NCI-H526 (cell line): ENCODE results near the gene SH3TC1.

Source experiments
- DNase-seq, 2 experiments: peaks; one replicate each; lab custom pipeline; 2025; lab: John Stamatoyannopoulos, UW

SH3TC1 gene

GRCh38 chr4:8180310-8181093, 18.6 kb upstream of the SH3TC1 start:
- no peak for DNase-seq

GRCh38 chr4:8181119-8181518, 18.0 kb upstream of the SH3TC1 start:
- no peak for DNase-seq

DNA sequence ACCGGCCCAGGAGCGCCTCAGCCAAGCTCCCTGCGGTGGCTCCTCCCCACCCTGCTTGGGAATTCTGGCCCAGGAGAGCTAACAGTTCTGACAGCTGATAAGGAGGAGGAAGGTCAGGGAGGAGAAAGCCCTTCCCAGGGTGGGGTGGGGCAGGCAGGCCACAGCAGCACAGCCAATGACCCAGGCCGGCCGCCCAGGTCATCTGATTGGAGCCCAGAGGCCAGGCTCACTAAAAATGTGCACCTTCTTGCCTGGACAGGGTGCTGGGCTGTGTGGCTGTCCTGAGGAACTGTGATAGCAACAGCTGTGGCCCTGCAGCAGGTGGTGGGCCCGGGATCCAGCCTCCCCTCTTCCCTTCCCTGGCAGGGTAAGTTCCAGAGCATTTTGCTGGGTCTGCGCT, 17.2 kb upstream of the SH3TC1 start:
- no peak for DNase-seq

GRCh38 chr4:8182294-8182693, 16.8 kb upstream of the SH3TC1 start:
- DNase-seq, result no peak

GRCh38 chr4:8182858-8183725, 16.0 kb upstream of the SH3TC1 start:
- peak in 1 of 2 experiments; percentile 14 for DNase-seq

GRCh38 chr4:8184061-8184460, 15.0 kb upstream of the SH3TC1 start:
- DNase-seq, result no peak

DNA sequence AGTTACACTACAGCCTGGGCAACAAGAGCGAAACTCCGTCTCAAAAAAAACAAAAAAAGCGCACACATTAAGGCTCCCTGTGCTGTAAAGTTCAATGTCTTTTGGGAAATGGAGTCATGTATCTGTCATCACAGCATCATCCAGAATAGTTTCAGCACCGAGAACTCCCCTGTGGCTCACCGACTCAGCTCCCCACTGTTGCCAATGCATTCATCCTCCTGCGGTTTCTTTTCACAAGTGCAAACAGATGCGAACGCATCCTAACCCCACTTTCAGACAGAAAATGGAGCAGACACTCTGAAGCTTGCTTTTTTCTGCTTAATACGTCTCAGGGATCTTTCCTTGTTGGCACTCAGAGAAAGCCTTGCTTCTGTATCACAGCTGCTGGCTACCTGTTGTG, 13.8 kb upstream of the SH3TC1 start:
- no peak for DNase-seq

DNA sequence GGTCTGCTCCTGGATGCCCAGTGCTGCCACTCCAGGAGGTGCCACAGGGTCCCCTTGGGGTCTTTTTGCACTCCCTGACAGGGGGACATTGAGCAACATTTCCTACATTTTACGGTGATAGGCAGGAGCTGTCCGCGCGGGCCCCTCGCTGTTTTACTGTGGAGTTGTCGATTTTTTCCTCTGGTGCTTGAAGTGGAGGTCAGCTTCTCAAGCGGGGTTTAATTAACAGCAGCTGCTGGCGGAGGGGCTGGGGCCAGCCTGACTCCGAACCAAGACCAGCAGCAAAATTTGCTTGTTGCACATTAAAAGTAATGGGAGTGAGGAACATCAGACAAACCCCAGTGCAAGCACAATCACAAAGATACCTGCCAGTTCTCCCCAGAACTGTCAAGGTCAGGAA, 13.2 kb upstream of the SH3TC1 start:
- no peak for DNase-seq

- DNase-seq, result no peak
These were observed 11.0 kb upstream of the SH3TC1 start for GRCh38 chr4:8188085-8188484.

DNA sequence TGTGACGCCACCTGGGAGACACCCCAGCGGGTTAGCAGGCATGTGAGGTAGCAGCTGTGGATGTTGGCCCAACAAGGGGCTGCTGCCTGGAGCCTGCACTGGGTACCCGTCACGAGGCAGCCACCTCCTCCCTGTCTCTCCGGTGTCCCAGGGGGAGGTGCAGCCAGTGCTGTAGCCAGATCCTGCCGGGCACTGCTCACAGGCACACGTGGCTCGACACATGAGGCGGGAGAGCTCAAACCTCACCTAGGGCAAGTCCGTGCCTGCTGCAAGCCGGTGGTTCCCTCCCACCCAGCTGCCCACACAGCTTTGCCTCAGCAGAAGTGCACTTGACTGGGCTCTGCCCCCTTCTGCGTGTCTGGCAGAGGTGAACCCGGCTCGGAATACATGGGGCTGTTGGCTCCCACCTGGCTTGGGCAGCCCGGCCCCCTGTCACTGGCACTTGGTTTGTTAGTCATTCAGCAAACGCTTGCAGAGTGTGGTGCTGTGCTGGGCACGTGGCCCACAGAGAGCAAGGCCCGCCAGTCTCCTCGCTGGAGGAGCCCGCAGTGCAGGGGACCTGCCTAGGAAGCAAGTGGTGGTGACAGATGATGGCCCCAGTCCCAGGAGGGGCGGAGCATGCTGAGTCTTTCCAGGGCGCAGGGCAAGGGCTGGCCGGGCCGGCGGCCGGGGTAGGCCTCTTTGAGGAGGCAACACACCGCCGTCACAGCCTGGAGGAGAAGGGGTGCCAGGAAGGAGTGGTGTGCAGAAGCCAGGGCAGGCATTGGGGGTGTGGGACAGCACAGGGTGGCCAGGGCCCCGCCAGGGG, 10.1 kb upstream of the SH3TC1 start:
- DNase-seq, result peak; percentile 56 to 74

- no peak for DNase-seq
These were observed 9.3 kb upstream of the SH3TC1 start for GRCh38 chr4:8189551-8190466.

GRCh38 chr4:8191136-8191747, 7.8 kb upstream of the SH3TC1 start:
- DNase-seq, result no peak

DNA sequence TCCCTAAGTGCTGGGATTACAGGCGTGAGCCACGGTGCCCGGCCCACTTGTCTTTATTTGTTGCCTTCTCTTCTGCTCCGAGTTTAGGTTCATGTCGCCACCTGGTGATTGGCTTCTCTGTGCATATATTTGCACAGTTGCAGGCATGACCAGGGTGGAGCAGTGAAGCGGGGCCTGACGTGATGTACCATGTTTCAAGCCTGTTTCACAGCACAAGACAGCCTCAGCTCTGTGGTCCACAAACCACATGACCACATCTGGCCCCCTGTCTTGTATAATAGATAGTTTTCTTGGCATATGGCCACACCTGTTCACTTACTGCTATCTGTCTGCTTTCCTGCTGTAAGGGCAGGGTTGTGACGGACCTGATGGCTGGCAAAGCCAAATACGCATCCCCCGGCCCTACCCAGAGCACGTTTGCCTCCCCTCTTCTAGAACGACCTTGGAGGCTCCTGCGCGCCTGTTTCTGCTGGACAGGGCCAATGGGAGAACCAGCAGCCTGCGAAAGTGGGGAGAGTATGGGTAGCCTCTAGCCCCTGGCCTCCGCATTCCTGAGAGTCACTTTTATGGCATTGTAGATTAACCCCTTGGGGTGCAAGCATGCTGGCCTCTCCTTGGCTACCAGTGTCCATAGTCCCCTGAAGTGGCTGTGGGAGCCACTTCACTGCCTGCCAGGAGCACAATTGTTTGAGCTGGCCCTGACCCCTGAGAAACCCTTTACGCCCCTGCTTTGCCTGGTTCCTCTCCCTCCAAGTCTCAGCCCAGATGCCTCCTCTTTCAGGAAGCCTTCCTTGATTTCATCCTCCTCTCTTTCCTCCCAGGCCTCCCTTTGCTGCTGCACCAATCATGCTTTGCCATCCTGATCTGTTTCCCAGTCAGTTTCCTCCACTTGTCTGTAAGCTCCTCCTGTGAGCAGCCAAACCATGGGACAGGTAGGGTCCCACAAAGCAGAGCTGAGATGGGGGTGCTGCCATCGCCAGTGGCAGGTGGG, 6.0 kb upstream of the SH3TC1 start:
- DNase-seq, result peak in 1 of 2 experiments; percentile 67

DNA sequence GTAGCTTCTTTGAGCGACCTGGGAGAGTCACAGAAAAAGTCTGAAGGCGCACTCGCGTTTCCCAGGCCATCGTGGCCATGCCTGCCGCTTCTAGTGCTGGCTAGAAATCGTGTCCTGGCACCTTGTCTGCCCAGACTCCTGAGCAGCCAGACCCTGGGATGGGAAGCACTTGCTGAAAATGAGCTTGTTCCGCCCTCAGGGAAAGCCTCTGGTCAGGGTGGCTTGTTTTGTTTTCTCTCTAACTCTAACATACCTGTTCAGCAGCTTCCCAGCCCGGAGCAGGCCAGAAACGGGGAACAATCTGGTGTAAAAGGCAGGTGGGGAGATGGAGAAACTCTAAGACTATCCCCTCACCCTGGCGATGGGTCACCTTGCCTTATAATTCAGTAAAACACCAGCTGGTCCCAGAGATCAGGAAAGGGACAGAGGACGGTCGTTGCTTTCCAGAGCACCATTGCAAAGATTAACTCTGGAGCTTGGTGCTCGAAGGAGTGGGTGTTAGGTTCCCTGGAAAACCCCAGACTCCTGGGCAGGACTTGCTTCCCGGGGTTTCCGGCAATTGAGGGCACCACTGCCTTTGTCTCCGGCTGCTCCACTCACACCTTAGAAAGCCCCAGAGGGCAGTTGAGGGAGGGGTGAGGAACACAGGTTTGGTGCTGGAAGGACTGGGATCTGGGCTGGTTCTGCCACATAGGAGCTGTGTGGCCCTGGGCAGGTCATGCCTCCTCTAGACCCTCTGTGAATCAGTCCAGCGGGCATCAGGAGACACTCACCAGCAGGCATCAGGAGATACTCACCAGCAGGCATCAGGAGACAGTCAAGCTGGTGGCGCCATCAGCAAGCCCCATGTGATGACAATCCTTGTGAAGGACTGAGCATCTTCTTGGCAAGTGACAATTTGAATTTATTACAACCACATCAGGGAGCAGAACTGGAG, 4.5 kb upstream of the SH3TC1 start:
- no peak for DNase-seq

DNA sequence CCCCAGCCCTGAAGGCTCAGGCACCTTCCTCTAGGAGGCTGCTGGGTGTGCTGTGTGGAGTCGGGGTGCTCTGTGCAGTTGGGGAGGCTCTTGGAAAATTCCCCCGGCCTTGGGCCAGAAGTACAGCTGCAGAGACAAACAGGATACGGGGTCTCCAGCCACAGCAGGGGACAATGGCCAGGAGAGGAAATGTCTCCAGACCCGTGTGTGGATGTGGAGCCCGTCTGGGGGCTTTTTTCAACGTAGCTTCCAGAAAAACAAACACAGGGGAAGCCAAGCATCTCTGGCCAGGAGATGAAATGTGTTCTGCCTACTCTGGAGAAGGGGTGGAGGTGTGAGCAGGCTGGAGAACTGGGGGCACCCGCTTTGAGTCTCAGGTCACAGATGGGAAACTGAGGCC, 3.7 kb upstream of the SH3TC1 start:
- DNase-seq, result no peak

- DNase-seq, result no peak
These were observed 3.1 kb upstream of the SH3TC1 start for GRCh38 chr4:8195841-8196458.

GRCh38 chr4:8197521-8197920, 1.6 kb upstream of the SH3TC1 start:
- no peak for DNase-seq
